Right lobe of liver (tissue), 6 donors: ENCODE results near the gene BRMS1. TPM values are rescaled to one million over a fixed set of nuclear protein-coding genes. Genes with fewer than 3 reads are reported as not detected.

Source experiments
- ATAC-seq, 4 donors: fragments of 200-7000 bp; cut with Tn5 transposase; one replicate each; pipeline ENCODE4 v1.9.1; 2020; ENCODE audit warnings: mild to moderate bottlenecking in 4 of 4, moderate library complexity in 4 of 4
- DNase-seq, 3 donors: peaks; one replicate each; pipeline ENCODE4 v3.0.0-alpha.2; 2020
- H3K27ac ChIP-seq, 3 donors: fragments of 200-600 bp; one replicate each; pipeline ENCODE4 v1.8.0; 2022
- H3K27me3 ChIP-seq, 2 donors: fragments of 200-600 bp; one replicate each; pipeline ENCODE4 v1.8.0; 2022
- H3K36me3 ChIP-seq, 4 donors: fragments of 200-600 bp; sonication (generic) in 1 of 4; one replicate each; pipeline versions ENCODE4 v1.5.1 to v1.8.0; 2017 to 2022; ENCODE audit warnings: control low read depth in 1 of 4
- H3K4me1 ChIP-seq, 4 donors: fragments of 200-600 bp; sonication (generic) in 1 of 4; one replicate each; pipeline versions ENCODE4 v1.5.1 to v1.8.0; 2017 to 2022; ENCODE audit warnings: control low read depth in 1 of 4
- H3K4me3 ChIP-seq, 3 donors: fragments of 200-600 bp; one replicate each; pipeline ENCODE4 v1.8.0; 2022
- H3K9me3 ChIP-seq, 4 donors: fragments of 200-600 bp; sonication (generic) in 1 of 4; one replicate each; pipeline versions ENCODE4 v1.5.1 to v1.8.0; 2017 to 2022; ENCODE audit warnings: control low read depth in 1 of 4
- POLR2A ChIP-seq: fragments of 450-650 bp; IDR thresholded peaks from one replicate; pipeline ENCODE4 v1.6.1; 2017; ENCODE audit warnings: antibody characterized with exemption, mild to moderate bottlenecking
- WGBS: methylation state at CpG from one replicate; pipeline ENCODE4 v1.1.6; 2018; ENCODE audit warnings: low coverage, low lambda C conversion rate; ENCODE audit not compliant: insufficient coverage; ENCODE audit errors: missing lambda C conversion rate; 5-methylcytosine and 5-hydroxymethylcytosine counted together
- intact Hi-C, 2 donors: fragments of 100-400 bp; cut with DNase I; formaldehyde crosslinking; loops; one replicate each; pipeline versions ENCODE4 v1.11.2 to v1.14.1; 2022
- total RNA-seq, 6 experiments: library from RNA; depleted of rRNA in 2 of 6; stranded (reverse); fragments of >200 nt in 2 of 6; fragmentation: NEBNext Ultra II Directional in 3 of 6; extraction: Animal tissue kit (Norgen Biotek cat#: 25700) in 3 of 6; gene quantifications; one replicate each; pipeline versions ENCODE4 v1.1.0 to v1.2.4, GENCODE V29; 2016 to 2023
- TF ChIP-seq, protein P1 (sequence below), 4 donors: fragments of 200-600 bp in 3 of 4; fragments of 450-650 bp in 1 of 4; IDR thresholded peaks; one replicate each; pipeline versions ENCODE4 v1.5.1 to v1.8.0; 2016 to 2022; ENCODE audit warnings: antibody characterized with exemption in 4 of 4, mild to moderate bottlenecking in 2 of 4
- donor health status: DM: no; HTN: yes; CAD: no.
- donor health status: DM: no; HTN: no; CAD: no.
- donor health status: DM: no; HTN: no; CAD: no.
- donor health status: DM: no; HTN: yes; CAD: no.
- donor health status: DM: no; HTN: yes; CAD: no.

The BRMS1 gene
- total RNA-seq, 6 experiments from 2014 or later, result 8.2 to 31.9 (median 12.1) TPM

DNA sequence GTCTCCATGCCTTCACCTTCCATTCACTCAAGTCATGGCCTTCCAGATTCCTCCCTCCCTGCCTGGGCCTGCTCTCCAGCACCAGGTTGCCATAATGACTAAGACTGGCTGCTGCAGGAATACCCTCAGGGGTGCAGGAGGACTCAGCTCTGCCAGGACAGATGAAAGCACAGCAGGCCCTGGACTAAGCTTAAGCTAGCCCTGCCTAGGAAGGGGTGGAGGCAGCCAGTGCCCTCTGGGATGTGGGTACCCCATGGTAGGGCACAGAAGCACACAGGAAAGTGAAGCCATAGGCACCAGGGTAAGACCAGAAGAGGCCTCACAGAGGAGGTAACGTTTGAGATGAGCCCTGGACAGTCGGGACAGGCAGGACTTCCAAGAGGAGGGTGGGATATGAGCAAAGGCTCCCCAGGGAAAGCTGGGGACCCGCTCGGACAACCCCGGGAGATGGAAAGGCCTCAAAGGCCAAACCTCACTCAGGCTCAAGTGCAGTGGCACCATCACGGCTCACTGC, 5.7 kb downstream of the BRMS1 start:
- Histone ChIP-seq H3K4me3 (no peak overlapping the region), H3K9me3 (no peaks in the 10 kb centered on the region), H3K36me3 (peaks cover 0 to 23% (median 4%) of the 10 kb centered on the region in 4 donors), H3K27me3 (no peaks in the 10 kb centered on the region), H3K27ac (no peak overlapping the region), H3K4me1 (peaks cover 0 to 14% (median 8%) of the 10 kb centered on the region in 4 donors)
- TF ChIP-seq, protein P1, sequence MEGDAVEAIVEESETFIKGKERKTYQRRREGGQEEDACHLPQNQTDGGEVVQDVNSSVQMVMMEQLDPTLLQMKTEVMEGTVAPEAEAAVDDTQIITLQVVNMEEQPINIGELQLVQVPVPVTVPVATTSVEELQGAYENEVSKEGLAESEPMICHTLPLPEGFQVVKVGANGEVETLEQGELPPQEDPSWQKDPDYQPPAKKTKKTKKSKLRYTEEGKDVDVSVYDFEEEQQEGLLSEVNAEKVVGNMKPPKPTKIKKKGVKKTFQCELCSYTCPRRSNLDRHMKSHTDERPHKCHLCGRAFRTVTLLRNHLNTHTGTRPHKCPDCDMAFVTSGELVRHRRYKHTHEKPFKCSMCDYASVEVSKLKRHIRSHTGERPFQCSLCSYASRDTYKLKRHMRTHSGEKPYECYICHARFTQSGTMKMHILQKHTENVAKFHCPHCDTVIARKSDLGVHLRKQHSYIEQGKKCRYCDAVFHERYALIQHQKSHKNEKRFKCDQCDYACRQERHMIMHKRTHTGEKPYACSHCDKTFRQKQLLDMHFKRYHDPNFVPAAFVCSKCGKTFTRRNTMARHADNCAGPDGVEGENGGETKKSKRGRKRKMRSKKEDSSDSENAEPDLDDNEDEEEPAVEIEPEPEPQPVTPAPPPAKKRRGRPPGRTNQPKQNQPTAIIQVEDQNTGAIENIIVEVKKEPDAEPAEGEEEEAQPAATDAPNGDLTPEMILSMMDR (IDR thresholded peaks at IDR 0.05), result no peak
- no peak for TF ChIP-seq POLR2A
- 93% methylated on average over 4 of the region's 6 CpGs for WGBS
- intact Hi-C loops, result no loop called here
- ATAC-seq, result no peak
- peak in 1 of 3 donors; percentile 21 for DNase-seq

DNA sequence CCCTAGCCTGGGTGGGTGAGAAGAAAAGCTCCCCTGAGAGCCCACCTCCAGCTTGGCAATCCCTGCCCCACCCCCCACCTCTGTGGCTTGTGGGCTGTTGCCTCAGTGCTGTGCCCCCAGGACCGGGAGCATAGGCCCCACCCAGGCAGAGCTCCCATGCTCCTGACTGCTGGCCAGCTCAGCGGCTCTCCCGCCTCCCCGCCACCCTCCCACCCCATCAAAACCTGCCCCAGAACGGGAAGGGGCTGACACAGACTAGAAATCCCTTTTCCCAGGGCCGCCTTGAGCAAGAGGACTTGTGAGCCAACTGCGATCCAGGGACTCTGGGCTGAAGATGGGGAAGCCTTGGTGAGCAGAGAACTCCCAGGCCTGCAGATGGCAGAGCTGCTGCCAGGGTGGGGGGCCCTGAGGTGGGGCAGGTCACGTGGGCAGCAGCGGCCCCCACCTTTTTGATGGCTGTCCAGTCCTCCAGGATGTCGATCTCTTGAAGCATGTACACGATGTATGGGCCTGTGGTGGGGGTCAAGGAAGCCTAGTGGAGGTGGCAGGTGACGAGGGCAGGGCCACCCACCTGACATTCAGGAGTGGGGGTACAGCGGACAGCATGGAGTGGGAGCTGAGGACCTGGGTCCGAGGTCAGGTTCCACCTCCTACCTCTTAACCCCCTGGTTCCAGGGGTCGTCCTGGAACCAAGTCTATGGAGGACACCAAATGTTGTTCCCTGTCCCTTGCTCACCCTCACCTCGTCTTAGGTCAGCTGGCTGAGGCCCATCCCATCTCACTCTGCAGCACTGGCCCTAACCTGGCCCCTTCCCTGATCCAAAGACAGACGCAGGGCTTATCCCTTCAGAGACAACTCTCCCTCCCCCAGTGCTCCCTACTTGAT, 6.4 kb downstream of the BRMS1 start:
- H3K36me3 ChIP-seq, result peaks cover 0 to 23% (median 4%) of the 10 kb centered on the region in 4 donors
- 87% methylated on average over 3 of the region's 17 CpGs for WGBS
- H3K9me3 ChIP-seq, result no peaks in the 10 kb centered on the region
- H3K4me3 ChIP-seq, result no peak overlapping the region
- H3K27me3 ChIP-seq, result no peaks in the 10 kb centered on the region
- DNase-seq (peak in 1 of 3 donors; percentile 39), ATAC-seq (no peak)
- TF ChIP-seq, protein P1 (IDR thresholded peaks at IDR 0.05), result no peak
- peaks cover 0 to 9% (median 2%) of the 10 kb centered on the region in 4 donors for H3K4me1 ChIP-seq
- intact Hi-C loops, result no loop called here
- H3K27ac ChIP-seq, result no peak overlapping the region

DNA sequence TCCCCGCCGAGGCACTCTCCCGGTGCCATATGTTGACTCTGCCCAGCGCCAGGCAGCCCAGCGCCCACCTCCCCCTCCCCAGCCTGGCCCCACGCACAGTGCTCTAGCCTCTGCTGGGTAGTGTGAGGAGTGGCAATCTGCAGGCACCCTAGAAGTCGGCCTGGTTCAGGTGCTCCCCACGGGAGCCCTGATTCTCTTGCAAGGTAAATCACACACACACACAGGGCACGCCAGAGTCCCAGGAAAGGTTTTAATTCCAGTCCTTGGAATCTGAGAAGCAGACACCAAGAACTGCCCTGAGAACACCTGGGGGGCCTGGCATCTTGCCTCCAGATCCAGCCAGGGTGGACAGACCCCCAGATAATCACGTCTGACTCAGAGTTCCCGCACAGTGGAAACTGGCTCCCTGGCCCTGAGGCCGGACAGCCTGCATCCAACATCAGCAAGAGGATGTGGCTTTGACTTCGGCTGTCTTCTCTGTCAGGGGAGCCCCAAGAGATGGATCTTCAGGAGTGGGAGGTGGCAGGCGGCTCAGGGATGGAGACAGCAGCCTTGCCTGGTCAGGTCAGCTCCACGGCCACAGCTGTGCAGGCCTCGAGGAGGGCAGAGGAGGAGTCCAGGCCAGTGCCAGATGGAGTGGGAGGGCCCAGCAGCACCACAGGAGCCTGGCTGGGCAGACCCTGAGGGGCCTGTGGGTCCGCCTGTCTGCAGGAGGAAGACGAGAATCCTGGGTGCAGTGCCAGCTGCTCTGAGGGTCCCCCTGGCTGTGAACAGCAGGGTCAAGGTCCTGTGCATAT, 7.6 kb downstream of the BRMS1 start:
- DNase-seq, result peak in 1 of 3 donors; percentile 44
- H3K27ac ChIP-seq, result no peak overlapping the region
- H3K9me3 ChIP-seq, result no peaks in the 10 kb centered on the region
- no peak overlapping the region for H3K4me3 ChIP-seq
- TF ChIP-seq, protein P1 (IDR thresholded peaks at IDR 0.05), result no peak
- no peak for TF ChIP-seq POLR2A
- WGBS, result 80% methylated on average over 1 of the region's 18 CpGs
- no peak for ATAC-seq
- intact Hi-C loops, result no loop called here
- peaks cover 0 to 23% (median 4%) of the 10 kb centered on the region in 4 donors for H3K36me3 ChIP-seq
- no peaks in the 10 kb centered on the region for H3K27me3 ChIP-seq
- peaks cover 0 to 9% (median 2%) of the 10 kb centered on the region in 4 donors for H3K4me1 ChIP-seq

DNA sequence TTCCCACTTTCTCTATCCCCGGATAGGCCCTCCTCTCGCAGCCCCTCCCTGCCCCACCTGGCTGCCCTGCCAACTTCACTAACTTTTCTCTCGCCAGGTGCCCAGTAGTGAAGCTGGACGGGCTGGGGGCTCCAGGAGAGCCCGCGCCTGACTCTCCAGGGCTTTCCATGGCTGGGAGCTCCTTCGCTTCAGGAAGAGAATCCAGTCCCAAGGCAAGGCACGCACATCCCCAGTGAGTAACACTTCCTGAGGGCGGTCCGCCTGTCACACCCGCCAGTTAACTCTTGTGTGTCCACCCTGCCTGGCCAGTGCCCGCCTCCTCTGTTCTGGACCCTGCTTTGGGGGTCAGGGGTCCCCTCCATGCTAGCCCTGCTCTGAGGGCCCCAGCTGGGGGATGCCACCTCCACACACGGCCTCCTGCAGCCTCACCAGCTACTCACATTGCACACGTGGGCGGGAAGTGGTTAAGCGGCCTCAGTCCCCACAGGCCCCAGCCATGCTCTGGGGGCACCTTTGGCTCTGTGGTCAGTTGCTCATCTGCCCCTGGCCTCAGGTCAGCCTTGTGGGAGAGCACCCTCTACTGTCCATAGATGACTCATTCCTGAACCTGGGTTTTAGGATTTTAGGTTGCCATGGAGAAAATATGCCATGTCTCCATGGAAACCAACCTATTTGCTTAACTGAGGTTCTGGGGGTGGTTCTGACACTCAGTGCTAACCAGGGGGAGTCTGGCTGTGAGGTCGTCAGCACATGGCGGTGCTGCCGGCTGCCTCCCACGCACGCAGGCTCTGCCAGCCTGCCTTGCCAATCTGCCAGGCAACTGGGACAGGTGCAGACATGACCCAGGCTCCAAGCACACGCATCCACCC, 8.4 kb downstream of the BRMS1 start, which contains the start of gene RIN1:
Gene RIN1, minus strand, starts transcription at position 201 of the 869 bp plus-strand sequence. Its CDS starts 32 bp downstream, at position 169.
- Histone ChIP-seq H3K4me1 (peaks cover 0 to 9% (median 2%) of the 10 kb centered on the region in 4 donors), H3K36me3 (peaks cover 0 to 23% (median 4%) of the 10 kb centered on the region in 4 donors), H3K4me3 (peak within 1 kb of the TSS; percentile 28 to 48 (median 45)), H3K27ac (peak within 1 kb of the TSS in 2 of 3 donors; percentile 13 to 60), H3K27me3 (no peaks in the 10 kb centered on the region), H3K9me3 (no peaks in the 10 kb centered on the region)
- DNase-seq (peak in 2 of 3 donors; percentile 56 to 70), ATAC-seq (peak; percentile 61 to 85 (median 70))
- TF ChIP-seq, protein P1 (IDR thresholded peaks at IDR 0.05), result peak; percentile 36 to 56 (median 42)
- no peak for TF ChIP-seq POLR2A
- intact Hi-C loops, result no loop called here
- 3% methylated on average over 9 of the region's 22 CpGs for WGBS
